HCT116 (cell line): ENCODE measurements around the gene SLCO4C1. TPM values are rescaled to one million over a fixed set of nuclear protein-coding genes. Genes with fewer than 3 reads are reported as not detected.

Source experiments
- ATAC-seq: fragments of 200-7000 bp; cut with Tn5 transposase; 2 replicates; pipeline ENCODE4 v1.9.1; 2020; ENCODE audit warnings: mild to moderate bottlenecking, moderate library complexity
- BruUV-seq: library from RNA; stranded (reverse); fragments of 400-500 nt; replicated peaks from 2 replicates; lab custom pipeline; 2021; lab: Mats Ljungman, UMichigan
- CTCF ChIA-PET: fragments of 300-600 bp; sonication (Branson Sonifier 250); formaldehyde crosslinking; loops from one replicate; lab custom pipeline; 2021; ENCODE audit warnings: antibody characterized with exemption; lab: Charles Lee
- POLR2A ChIA-PET: fragments of 300-600, 350-600 bp; sonication (Branson Sonifier 250); formaldehyde crosslinking; loops from one replicate; lab custom pipeline; 2021; ENCODE audit warnings: antibody characterized with exemption; lab: Charles Lee
- RAD21 ChIA-PET, 2 experiments: fragments of 300-600 bp; sonication (Branson Sonifier 250); formaldehyde crosslinking; loops; one replicate each; lab custom pipeline; 2023; ENCODE audit warnings: low total read pairs in 2 of 2; ENCODE audit not compliant: uncharacterized antibody in 2 of 2, unreplicated experiment in 2 of 2, low non-redundant PET in 1 of 2; lab: Charles Lee
- DNase-seq: peaks from one replicate; pipeline ENCODE4 v3.0.0-alpha.2; 2010; ENCODE audit warnings: low read depth, low spot score
- H2AFZ ChIP-seq: fragments of 200-600 bp; shearing (Covaris generic), sonication (generic); 2 replicates; pipeline ENCODE4 v1.6.1; 2017; ENCODE audit warnings: low read depth, mixed run types, mixed read lengths, antibody characterized with exemption, low read length; ENCODE audit not compliant: poor library complexity, severe bottlenecking
- H3K27ac ChIP-seq: 2 replicates; pipeline ENCODE4 v1.5.1; 2012; ENCODE audit warnings: low read depth, low read length
- H3K27me3 ChIP-seq: fragments of 200-600 bp; sonication (generic); 2 replicates; pipeline ENCODE4 v1.6.1; 2016; ENCODE audit warnings: mixed run types, low read length, mixed read lengths; ENCODE audit not compliant: insufficient read depth
- H3K36me3 ChIP-seq, 2 experiments: fragments of 200-500 bp in 1 of 2; fragments of 200-600 bp in 1 of 2; sonication (Bioruptor generic) in 1 of 2; sonication (generic) in 1 of 2; 2 replicates each; pipeline versions ENCODE4 v1.5.1 to v1.6.1; 2014 to 2016; ENCODE audit warnings: low read length in 2 of 2, inconsistent platforms in 1 of 2, mixed read lengths in 1 of 2, mixed run types in 1 of 2; ENCODE audit not compliant: insufficient read depth in 2 of 2, control insufficient read depth in 1 of 2
- H3K4me1 ChIP-seq, 2 experiments: fragments of 200-600 bp in 1 of 2; sonication (generic) in 1 of 2; 2 replicates each; pipeline versions ENCODE4 v1.5.1 to v1.6.1; 2012 to 2017; ENCODE audit warnings: low read length in 2 of 2, inconsistent platforms in 1 of 2, mild to moderate bottlenecking in 1 of 2, mixed read lengths in 1 of 2, mixed run types in 1 of 2, moderate library complexity in 1 of 2; ENCODE audit not compliant: insufficient read depth in 2 of 2, control insufficient read depth in 1 of 2
- H3K4me2 ChIP-seq: fragments of 200-600 bp; sonication (generic); 2 replicates; pipeline ENCODE4 v1.6.1; 2017; ENCODE audit warnings: mixed run types, low read length, mixed read lengths
- H3K4me3 ChIP-seq, 2 experiments: fragments of 200-600 bp in 1 of 2; sonication (generic) in 1 of 2; replicated peaks in 1 of 2; 2 replicates each; pipeline ENCODE4 v1.5.1; 2011 to 2016; ENCODE audit warnings: low read length in 2 of 2, control low read depth in 1 of 2, low read depth in 1 of 2, mild to moderate bottlenecking in 1 of 2, mixed read lengths in 1 of 2, mixed run types in 1 of 2
- H3K79me2 ChIP-seq: fragments of 200-600 bp; sonication (generic); 2 replicates; pipeline ENCODE4 v1.6.1; 2017; ENCODE audit warnings: mild to moderate bottlenecking, mixed run types, low read length, moderate library complexity, mixed read lengths; ENCODE audit not compliant: insufficient read depth
- H3K9ac ChIP-seq: fragments of 200-600 bp; sonication (generic); 2 replicates; pipeline ENCODE4 v1.6.1; 2016; ENCODE audit warnings: low read length, mixed read lengths
- H3K9me2 ChIP-seq: fragments of 200-600 bp; sonication (generic), shearing (Covaris generic); 2 replicates; pipeline ENCODE4 v1.6.1; 2017; ENCODE audit warnings: mixed run types, mild to moderate bottlenecking, moderate library complexity; ENCODE audit not compliant: insufficient read depth
- H3K9me3 ChIP-seq, 2 experiments: fragments of 200-500 bp in 1 of 2; fragments of 200-600 bp in 1 of 2; sonication (Bioruptor generic) in 1 of 2; sonication (generic) in 1 of 2; 2 replicates each; pipeline ENCODE4 v1.6.1; 2014 to 2017; ENCODE audit warnings: low read length in 2 of 2, mixed read lengths in 2 of 2, inconsistent platforms in 1 of 2, low read depth in 1 of 2, mild to moderate bottlenecking in 1 of 2, mixed run types in 1 of 2, moderate library complexity in 1 of 2; ENCODE audit not compliant: control insufficient read depth in 1 of 2, insufficient read depth in 1 of 2
- H4K20me1 ChIP-seq: fragments of 200-600 bp; sonication (generic), shearing (Covaris generic); 2 replicates; pipeline ENCODE4 v1.6.1; 2017; ENCODE audit warnings: mixed run types, mild to moderate bottlenecking, moderate library complexity; ENCODE audit not compliant: insufficient read depth
- ATF3 ChIP-seq: IDR thresholded peaks from 2 replicates; pipeline ENCODE4 v1.6.1; 2012
- CEBPB ChIP-seq: IDR thresholded peaks from 2 replicates; pipeline ENCODE4 v1.6.1; 2012; ENCODE audit warnings: low read depth
- CTCF ChIP-seq, 3 experiments: fragments of 200-600 bp in 1 of 3; sonication (generic) in 1 of 3; IDR thresholded peaks in 2 of 3; conservative IDR thresholded peaks in 1 of 3; 2 replicates each; pipeline ENCODE4 v1.5.1; 2012 to 2017; ENCODE audit warnings: low read depth in 2 of 3, low read length in 2 of 3, antibody characterized with exemption in 1 of 3, borderline replicate concordance in 1 of 3, control low read depth in 1 of 3, mild to moderate bottlenecking in 1 of 3, mixed read lengths in 1 of 3, mixed run types in 1 of 3, moderate library complexity in 1 of 3; ENCODE audit not compliant: insufficient read depth in 1 of 3
- EGR1 ChIP-seq: IDR thresholded peaks from 2 replicates; pipeline ENCODE4 v1.6.1; 2012; ENCODE audit warnings: low read depth
- EZH2 ChIP-seq: fragments of 200-600 bp; sonication (generic); IDR thresholded peaks from 2 replicates; pipeline ENCODE4 v1.6.1; 2017; ENCODE audit warnings: antibody characterized with exemption, mixed run types
- JUND ChIP-seq: IDR thresholded peaks from 2 replicates; pipeline ENCODE4 v1.6.1; 2012
- POLR2AphosphoS5 ChIP-seq: IDR thresholded peaks from 2 replicates; pipeline ENCODE4 v1.6.1; 2011; ENCODE audit warnings: mild to moderate bottlenecking, low read depth, low read length, moderate library complexity
- SP1 ChIP-seq: IDR thresholded peaks from 2 replicates; pipeline ENCODE4 v1.6.1; 2012; ENCODE audit warnings: low read depth
- TCF7L2 ChIP-seq: IDR thresholded peaks from 2 replicates; pipeline ENCODE4 v1.7.0; 2011; ENCODE audit warnings: borderline replicate concordance, inconsistent platforms; ENCODE audit not compliant: insufficient read depth, insufficient read length; ENCODE audit errors: extremely low read depth
- ZBTB33 ChIP-seq: IDR thresholded peaks from 2 replicates; pipeline ENCODE4 v1.6.1; 2011; ENCODE audit warnings: mild to moderate bottlenecking, low read length, moderate library complexity; ENCODE audit not compliant: insufficient replicate concordance; ENCODE audit errors: extremely low read depth
- ZFX ChIP-seq: fragments of 450-650 bp; IDR thresholded peaks from 2 replicates; pipeline ENCODE4 v1.6.1; 2017
- intact Hi-C: fragments of 100-400 bp; cut with micrococcal nuclease; formaldehyde crosslinking; loops from 2 replicates; pipeline ENCODE4 v1.10.0; 2022
- total RNA-seq: library from RNA; stranded (reverse); gene quantifications from one replicate; pipeline ENCODE4 v1.2.1, GENCODE V29; 2021; ENCODE audit not compliant: unreplicated experiment

The SLCO4C1 gene
- total RNA-seq, 1 experiment from 2014 or later: 0.12 TPM

GRCh38 chr5:102221949-102222348 lies 74.1 kb downstream of the SLCO4C1 start:
- Histone ChIP-seq H3K27ac (no peak overlapping the region), H3K9me3 (peaks cover 0 to 6% of the 10 kb centered on the region in 2 experiments; a peak in 1 of 4 replicates), H3K36me3 (no peaks in the 10 kb centered on the region), H3K27me3 (no peaks in the 10 kb centered on the region), H3K79me2 (no peaks in the 10 kb centered on the region), H3K9me2 (no peaks in the 10 kb centered on the region), H3K4me2 (no peak overlapping the region), H3K9ac (no peak overlapping the region), H2AFZ (no peak overlapping the region), H3K4me1 (peaks cover 0 to under 1% of the 10 kb centered on the region in 2 experiments; a peak in 1 of 4 replicates), H3K4me3 (no peak overlapping the region), H4K20me1 (no peaks in the 10 kb centered on the region)
- DNase-seq (no peak), ATAC-seq (no peak)
- ChIA-PET CTCF (no interaction called here), POLR2A (no interaction called here), RAD21 (no interaction called here)
- TF ChIP-seq JUND (no peak), SP1 (no peak), TCF7L2 (no peak), EZH2 (no peak), ATF3 (no peak), POLR2AphosphoS5 (no peak), CEBPB (no peak), CTCF (IDR thresholded peaks at IDR 0.05 in 2 of 3, conservative IDR thresholded peaks at IDR 0.05 in 1 of 3; ENCODE audit: borderline replicate concordance in 1 of 3, insufficient read depth in 1 of 3, low read depth in 2 of 3, low read length in 2 of 3) (no peak), ZBTB33 (no peak), ZFX (no peak), EGR1 (no peak)
- intact Hi-C loops: loop anchor here (2.0 kb wide), 1 partner anchor 279 kb away; no protein-coding TSS in a partner anchor
- BruUV-seq: no TSS peak
